ENCODE measurements around the gene HCFC2.
A peak's percentile ranks its signal among the peaks of the same experiment; 100 is the strongest.

HCFC2 gene

DNA sequence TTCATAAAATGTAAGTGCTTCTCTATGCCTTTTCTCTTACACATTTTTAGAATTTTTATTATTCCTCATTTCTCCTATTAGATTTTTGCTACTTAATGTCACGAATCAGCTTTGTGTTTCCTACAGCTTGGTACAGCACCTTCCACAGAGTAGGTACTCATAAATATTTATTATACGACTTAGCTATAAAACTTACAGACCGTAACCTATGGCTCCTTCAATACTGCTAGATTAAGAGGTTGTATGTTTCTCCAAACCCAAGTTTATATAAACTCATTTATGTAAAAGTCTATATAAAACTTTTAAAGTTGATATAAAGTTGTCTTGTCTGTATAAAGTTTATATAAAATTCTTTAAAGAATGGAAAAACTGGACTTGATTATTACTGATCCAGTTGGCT, 62.2 kb downstream of the HCFC2 start:
- no peak for DNase-seq

DNA sequence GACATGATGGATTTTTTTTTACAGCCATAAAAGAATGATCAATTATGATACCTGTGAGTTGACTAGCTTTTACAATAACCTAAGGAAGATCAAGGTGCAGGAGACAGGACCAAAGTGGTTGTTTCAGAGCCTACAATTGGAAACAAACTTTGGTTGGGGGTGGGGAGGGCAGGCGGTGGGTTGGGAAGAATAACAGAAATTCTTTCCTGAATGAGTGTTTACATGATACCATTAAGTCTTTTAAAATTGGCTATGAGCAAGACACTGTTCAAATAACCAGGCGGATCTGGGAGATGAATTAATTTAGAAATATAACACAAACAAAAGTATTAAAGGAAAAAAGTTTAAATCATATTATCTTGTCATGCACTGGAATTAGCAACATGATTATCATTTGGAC, 66.4 kb downstream of the HCFC2 start:
- no peak for DNase-seq

DNA sequence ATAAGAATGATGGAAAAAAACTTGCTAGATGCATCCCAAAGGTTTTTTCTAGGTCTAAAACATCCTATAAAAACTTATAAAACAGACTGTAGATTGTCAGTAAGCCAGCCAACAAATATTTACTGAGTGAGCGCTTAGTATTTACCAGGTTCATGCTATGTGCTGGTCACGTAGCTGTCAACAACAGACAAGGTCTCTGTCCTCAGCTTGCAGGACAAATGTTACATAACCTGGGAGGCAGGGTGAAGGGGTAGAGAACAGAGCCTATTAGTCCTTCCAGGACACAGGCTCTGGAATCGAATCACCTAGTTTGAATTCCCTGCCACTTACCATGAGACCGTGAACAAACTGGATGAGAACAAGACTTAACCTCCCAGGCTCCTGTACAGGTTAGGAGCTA, 67.3 kb downstream of the HCFC2 start:
- DNase-seq = no peak

DNA sequence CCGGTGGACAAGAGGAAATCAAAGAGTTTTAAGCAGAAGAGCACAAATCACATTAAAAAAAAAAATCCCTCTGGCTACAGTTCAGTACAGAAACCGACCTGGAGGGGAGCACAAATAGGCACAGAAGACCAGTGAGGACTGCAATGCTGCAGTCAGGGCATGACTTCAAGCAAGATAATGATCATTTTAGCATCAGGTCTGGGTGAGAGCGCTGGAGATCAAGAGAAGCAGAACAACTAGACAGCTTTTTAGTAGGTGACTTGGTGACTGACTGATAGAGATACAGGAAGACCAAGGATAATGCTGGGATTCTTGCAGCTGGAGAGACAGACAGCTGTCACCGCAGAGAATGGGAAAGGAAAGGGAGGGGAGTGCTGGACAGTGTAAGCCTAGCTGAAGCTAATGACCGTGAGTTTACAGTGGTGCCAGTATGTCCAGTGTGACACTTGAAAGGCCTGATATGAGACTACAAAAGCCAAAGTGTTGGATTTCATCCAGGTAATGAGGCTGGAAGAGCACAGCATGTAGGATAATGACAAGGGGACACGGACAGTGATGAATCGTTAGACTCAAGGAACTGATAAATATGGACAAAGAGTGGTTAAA, 68.1 kb downstream of the HCFC2 start:
- no peak for DNase-seq

DNA sequence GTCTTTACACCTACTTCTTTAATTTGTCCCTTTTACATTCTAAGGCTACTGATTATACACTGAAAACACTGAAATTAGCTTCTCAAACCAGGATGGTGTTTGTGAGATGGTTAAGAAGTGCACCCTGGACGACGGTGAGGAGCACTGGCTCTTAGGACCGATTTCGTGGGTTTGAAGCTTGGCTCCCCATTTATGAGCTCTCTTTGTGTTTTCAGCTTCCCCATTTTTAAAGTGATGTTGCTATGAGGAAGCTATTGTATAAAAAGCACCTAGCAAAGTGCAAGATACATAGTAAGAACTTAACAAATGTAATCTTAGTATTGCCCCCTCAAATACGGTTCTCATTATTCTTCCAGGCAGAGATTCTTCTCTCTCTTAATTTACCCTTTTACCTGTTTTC, 69.0 kb downstream of the HCFC2 start:
- DNase-seq = no peak

DNA sequence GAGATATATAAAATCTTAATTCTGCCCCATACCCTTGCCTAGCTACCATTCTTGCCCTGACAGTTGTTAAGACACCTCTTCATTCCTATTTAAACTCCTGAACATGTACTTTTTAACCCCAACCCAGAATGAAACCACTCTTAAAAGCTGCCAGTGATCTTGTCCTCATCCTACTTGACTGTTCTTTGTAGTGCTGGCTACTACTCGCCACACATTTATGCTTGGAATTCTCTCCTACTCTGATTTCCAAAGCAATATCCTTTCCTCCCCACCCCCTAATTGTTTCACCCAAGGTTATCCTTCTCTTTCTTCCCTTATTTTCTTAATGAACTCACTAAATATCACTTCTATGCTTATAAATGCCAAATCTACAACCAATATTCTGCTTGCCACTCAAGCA, 69.5 kb downstream of the HCFC2 start:
- no peak for DNase-seq

DNA sequence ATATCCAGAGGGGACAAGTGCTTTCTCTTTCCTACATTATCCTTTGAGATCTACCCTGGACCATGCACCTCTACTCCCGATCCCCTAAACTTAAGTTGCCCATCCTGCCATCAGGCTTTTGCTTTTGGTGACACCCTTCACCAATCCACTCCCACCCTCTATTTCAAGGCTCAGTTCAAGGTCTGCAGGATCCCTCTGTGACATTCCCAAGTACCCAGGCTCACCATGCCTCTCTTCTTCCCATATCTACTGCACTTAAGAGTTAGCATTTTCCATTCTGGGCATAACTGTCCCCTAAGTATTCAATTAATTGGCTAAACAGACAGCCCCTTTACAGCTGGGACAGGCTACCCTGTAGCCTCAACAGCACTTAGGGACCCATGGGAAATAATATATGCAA, 70.6 kb downstream of the HCFC2 start:
- DNase-seq = no peak

DNA sequence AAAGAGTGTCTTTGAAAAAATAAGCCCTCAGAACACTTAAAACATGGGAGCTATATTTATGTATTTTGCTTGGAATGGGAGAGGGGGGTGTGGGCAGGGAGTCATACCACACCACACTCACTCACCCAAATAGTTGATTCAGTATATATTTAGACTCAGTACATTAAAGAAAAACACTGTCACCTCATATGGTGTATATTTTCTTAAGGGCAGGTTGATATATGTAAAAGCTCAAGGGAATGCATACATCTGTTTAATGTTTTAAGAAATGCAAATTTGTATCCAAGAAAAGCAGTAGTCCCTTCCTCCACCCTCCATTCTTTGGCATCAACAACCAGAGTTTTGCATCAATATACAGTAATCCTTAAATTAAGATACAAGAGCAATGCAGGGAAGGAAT, 72.2 kb downstream of the HCFC2 start:
- DNase-seq = no peak

DNA sequence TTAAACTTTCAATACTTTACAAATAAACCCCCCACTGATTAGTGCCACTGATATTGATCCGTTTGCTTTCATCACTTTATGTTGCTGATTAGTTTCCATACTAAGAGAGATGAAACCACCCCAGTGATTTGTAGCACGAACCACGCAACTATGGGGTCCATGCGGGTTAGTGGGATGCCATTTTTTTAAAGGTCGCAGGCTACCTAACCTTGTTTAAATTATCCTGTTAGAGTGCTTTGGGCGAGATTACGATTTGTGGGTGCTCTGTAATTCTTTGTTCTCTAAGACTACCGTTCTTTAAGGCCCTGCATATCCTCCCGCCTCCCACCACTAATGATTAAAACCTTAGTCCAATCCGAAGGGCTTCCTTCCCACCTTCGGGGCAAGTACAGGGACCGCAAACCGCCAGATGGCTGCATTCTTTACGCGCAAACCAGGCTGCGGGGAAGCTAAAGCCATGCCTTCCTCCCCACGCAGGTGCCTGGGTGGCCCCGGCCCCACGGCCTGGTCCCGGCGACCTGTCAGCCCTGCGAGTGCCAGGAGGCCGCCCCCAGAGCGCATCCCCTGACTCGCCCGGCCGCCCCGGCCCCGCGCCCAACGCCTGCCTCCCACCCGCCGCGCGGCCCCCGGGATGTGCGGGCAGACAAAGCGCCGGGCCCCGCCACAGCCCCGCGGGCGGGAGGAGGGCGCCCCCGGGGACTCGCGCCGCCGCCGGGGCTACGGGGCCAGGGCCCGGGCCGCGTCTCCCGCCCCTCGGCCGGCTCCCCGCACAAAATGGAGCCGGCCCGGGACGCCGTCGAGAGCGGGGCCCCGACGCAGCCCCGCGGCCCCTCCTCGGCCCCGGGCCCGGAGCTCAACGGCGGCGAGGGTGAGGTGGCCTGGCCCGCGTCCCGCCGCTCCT, 72.9 kb downstream of the HCFC2 start:
- DNase-seq = peak; percentile 47

DNA sequence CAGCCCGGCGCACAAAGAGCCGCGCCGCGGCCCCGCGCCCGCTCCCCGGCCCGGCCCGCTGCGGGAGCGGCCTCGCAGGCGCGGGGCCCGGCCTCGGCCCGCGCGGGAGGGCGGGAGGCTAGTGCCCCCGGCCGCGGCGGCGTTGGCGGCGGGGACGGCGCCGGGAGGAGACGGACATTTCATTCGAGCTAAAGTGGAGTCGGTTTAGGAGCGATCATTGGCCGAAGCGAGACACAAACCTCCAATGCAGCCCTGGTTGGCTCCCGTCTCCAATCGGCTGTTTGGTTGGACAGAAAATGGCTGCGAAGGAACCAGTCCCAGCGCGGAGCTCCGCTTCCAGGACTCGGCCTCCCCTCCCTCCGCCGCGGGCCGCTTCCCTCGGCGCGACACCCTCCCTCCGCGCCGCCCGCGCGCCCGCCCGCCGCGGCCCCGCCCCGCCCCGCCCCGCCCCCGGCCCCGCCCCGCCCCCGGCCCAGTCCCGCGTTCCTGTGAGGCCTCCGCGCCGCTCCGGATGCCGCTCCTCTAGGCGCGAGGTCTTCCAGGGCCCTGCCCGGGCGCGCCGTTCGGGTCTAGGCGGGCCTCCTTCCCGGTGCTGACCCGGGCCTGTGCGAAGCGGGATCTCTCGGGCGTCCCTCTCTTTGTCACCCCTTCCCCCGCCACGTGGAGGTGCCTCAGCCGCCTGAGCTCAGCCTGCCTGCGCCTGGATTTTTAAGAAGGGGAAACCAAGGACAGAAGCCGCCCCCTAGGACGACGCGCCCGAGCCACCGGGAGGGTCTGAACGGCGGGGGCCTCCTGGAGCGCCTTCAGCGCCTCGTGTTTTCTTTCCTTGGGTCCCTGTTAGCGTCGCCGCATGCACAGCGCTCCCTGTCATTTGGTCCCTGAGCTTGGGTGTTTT, 73.8 kb downstream of the HCFC2 start, which contains the start of gene NFYB:
TSS of gene NFYB (minus strand) at position 309 of the 895 bp plus-strand sequence. CDS start 2,757 bp downstream, outside the sequence.
- peak; percentile 85 for DNase-seq

DNA sequence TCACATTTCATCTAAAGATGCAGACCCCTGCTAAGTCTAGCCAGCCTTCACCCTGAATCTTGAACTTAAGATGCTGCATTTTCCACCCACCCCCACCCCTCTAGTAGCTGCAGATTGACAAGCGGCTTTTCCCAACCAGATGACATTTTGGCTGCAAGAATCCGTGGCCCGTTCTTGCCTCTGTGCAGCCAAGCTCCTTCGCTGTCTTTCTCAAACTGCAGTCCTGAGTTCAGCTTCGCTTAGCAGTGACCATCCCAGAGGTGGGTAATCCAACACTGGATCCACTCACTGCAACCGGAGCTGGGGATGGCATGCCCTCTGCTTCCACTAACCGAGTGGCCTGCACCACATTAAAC, 74.4 kb downstream of the HCFC2 start:
- DNase-seq = no peak

DNA sequence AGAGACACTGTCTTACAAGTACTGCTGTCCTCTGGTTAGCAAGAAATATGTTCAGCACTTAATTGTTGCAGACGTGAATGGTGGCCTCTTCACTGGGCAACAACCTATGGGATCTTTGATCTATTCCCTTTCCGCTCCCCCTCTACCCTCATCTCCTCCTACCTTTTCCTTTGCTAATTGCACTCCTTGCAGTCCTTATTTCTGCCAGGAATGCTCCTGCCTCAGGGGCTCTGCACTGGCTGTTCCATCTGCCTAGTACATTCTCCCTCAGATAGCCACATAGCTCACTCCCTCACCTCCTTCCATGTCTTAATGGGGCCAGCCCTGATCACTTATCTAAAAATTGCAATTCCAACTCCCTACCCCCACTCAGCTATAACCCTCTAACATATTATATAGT, 78.2 kb downstream of the HCFC2 start:
- no peak for DNase-seq

DNA sequence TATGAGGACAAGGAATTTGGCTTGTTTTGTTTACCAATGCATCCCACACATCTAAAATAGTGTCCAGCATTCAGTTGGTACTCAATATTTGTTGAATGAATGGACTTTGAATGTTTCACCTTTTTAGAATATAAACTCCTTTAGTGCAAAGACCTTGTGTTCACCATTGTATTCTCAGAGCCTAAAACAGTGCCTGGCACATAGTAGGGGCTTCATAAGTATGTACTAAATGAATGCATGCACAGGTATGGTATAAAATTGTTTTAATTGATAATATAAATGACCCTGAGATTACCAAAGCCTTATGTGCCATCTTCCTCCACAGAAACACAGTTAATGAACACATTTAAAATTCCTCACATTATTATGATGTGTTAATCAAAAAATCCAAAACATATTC, 78.7 kb downstream of the HCFC2 start:
- DNase-seq = no peak

DNA sequence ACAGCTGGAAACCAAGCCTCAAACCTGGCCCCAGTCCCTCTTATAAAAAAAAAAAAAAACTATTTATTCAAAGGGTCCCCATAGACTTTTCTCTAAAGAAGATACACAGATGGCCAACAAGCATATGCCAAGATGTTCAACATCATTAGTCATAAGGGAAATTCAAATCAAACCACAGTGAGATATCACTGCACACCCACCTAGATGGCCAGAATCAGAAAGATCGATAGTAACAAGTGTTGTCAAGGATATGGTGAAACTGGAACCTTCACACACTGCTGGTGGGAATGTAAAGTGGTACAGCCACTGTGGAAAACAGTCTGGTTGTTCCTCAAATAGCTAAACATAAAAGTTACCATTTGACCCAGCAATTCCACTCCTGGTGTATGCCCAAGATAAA, 79.6 kb downstream of the HCFC2 start:
- DNase-seq = no peak

DNA sequence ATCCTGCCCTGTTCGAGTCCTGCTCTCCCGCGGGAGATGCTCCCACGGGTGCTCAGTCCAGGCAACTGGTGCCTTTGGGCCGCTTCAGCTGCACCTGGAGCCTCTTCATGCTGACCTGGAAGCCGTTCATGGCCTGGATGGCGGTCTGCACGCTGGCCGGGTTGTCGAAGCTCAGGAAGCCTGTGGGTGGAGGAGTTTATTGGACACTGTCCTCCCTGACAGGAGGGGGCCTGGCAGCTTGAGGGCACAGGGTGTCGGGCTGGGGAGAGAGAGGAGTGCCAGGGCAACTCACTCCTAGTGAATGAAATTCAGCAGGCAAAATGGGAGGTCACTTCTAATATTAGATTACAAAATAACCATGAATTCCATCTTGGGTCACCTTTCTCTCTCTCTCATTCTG, 83.0 kb downstream of the HCFC2 start:
- DNase-seq = no peak

DNA sequence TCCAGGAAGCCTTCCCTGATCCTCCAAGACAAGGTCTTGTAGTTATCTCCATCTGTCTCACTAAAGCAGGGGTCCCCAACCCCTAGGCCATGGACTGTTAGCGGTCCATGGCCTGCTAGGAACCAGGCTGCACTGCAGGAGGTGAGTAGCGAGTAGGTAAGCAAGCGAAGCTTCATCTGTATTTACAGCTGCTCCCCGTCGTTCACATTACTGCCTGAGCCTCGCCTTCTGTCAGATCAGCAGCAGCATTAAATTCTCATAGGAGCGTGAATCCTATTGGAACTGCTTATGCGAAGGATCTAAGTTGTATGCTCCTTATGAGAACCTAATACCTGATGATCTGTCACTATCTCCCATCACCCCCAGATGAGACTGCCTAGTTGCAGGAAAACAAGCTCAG, 86.1 kb downstream of the HCFC2 start:
- DNase-seq = no peak

DNA sequence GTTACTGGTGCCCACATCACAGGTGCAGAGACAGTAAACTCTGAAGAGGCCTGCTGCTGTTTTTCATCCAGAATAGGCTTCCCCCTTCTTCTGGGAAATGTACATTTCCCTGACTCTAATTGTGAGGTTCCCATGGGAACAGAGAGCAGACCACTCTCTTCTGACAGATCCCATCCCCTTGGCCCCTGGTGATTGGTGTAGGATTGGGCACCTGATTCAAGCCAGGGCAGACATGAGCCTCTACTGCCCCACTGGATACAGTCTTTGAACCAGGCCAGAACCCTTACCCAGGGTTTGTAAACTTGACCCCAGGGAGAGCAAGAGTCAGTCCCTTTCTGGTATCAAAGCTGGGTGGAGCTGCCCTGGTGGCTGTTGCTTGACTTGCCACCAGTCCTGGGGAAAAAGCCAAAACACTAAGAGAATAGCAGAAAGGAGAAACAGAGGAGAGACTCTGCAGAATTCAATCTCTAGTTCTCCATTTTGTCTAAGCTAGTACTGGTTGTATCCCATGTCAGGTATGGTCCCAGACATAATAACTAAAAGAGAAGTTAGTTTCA, 88.4 kb downstream of the HCFC2 start:
- no peak for DNase-seq

DNA sequence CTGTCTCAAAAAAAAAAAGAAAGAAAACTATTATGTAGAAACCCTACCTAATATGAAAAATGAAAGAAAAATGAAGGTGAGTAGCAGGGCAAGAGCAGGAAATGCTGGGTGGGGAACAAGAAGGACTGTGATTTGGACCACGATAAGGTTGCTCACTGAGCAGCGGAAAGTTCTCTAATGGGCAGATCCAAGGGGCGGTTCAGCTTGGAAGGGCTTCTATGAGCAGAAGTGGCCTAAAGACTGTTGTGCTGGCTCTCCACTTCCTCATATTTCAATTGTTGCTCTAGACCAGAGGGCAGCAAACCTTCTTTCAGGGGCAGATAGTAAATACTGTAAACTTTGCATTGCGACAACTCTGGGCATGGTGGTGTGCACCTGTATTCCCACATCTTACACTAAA, 90.0 kb downstream of the HCFC2 start:
- DNase-seq = no peak

DNA sequence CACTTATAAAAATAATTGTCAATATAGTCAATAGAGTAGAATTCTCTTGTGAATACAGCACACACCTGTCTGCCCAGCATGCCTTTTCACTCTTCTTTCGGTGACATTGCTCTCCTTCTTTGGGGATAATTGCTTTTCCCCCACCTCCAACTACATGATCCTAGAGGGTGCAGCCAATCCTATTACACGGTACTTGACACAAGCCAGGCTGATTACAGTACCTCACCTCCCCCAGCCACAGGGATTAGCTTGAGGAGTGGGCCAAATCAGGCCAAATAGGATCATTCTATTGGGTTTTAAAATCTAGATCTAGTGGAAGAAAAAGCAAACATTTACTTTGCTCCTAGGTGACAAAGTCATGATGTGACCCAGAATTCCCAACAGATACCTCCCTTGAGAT, 90.5 kb downstream of the HCFC2 start:
- no peak for DNase-seq

All from activated CD8-positive, alpha-beta memory T cell treated with anti-CD3 and anti-CD28 coated beads, Interleukin-2, amount 50 U/mL, for 4 hours (primary cell).